GM21447 (cell line): ENCODE results near the gene MAGED1.
"Not testable (repeated sequence)": the region's sequence is repeated elsewhere in the genome, so short reads cannot be mapped to it uniquely, and the experiment has no call there.

Experiments used
- ATAC-seq: cut with Tn5 transposase; IDR thresholded peaks from one replicate; pipeline ENCODE4 v1.9.1; 2021; ENCODE audit not compliant: unreplicated experiment

The MAGED1 gene

GRCh38 chrX:51894697-51895336 lies 1.4 kb downstream of the MAGED1 start:
- ATAC-seq: peak; percentile 53

GRCh38 chrX:51896626-51897025 lies 3.2 kb downstream of the MAGED1 start:
- ATAC-seq: no peak

- no peak for ATAC-seq
These were observed 6.3 kb downstream of the MAGED1 start for GRCh38 chrX:51899741-51900140.

- ATAC-seq: no peak
These were observed 9.2 kb downstream of the MAGED1 start for GRCh38 chrX:51902510-51903050.

- not testable (repeated sequence) for ATAC-seq
These were observed 11.7 kb downstream of the MAGED1 start for GRCh38 chrX:51905152-51905551.

GRCh38 chrX:51905711-51906110 lies 12.3 kb downstream of the MAGED1 start:
- no peak for ATAC-seq

- ATAC-seq: no peak
These were observed 24.2 kb downstream of the MAGED1 start for GRCh38 chrX:51917604-51918003.

GRCh38 chrX:51922561-51922960 lies 29.1 kb downstream of the MAGED1 start:
- ATAC-seq: no peak

- no peak for ATAC-seq
These were observed 38.2 kb downstream of the MAGED1 start for GRCh38 chrX:51931566-51932150.
